Endothelial cell (in vitro differentiated cells): ENCODE data around the gene GATAD2A. TPM values are rescaled to one million over a fixed set of nuclear protein-coding genes. Genes with fewer than 3 reads are reported as not detected.
A peak's percentile ranks its signal among the peaks of the same experiment; 100 is the strongest.

ENCODE experiments used
- DNase-seq: peaks from one replicate; pipeline ENCODE4 v3.0.0; 2021; ENCODE audit warnings: low spot score
- H3K27ac Mint-ChIP-seq: one replicate; pipeline ENCODE4 v1.8.0; 2021; ENCODE audit warnings: mixed read lengths, inconsistent platforms; ENCODE audit not compliant: unreplicated experiment
- H3K27me3 Mint-ChIP-seq: one replicate; pipeline ENCODE4 v1.8.0; 2021; ENCODE audit warnings: mild to moderate bottlenecking, moderate library complexity, mixed read lengths, inconsistent platforms; ENCODE audit not compliant: unreplicated experiment
- H3K36me3 Mint-ChIP-seq: one replicate; pipeline ENCODE4 v1.8.0; 2021; ENCODE audit warnings: mild to moderate bottlenecking, low read depth, mixed read lengths, inconsistent platforms; ENCODE audit not compliant: unreplicated experiment
- H3K4me1 Mint-ChIP-seq: one replicate; pipeline ENCODE4 v1.8.0; 2021; ENCODE audit warnings: mild to moderate bottlenecking, mixed read lengths, inconsistent platforms; ENCODE audit not compliant: unreplicated experiment
- H3K4me3 Mint-ChIP-seq: one replicate; pipeline ENCODE4 v1.8.0; 2021; ENCODE audit warnings: mild to moderate bottlenecking, mixed read lengths, inconsistent platforms; ENCODE audit not compliant: unreplicated experiment
- H3K9me3 Mint-ChIP-seq: one replicate; pipeline ENCODE4 v1.8.0; 2021; ENCODE audit warnings: mixed read lengths, inconsistent platforms; ENCODE audit not compliant: unreplicated experiment
- total RNA-seq: library from RNA; stranded (reverse); fragmentation: NEBNext Ultra II Directional; extraction: Animal tissue kit (Norgen Biotek cat#: 25700); gene quantifications from one replicate; pipeline ENCODE4 v1.2.1, GENCODE V29; 2021; ENCODE audit not compliant: unreplicated experiment
- TF ChIP-seq, protein P1 (sequence below): fragments of 200-600 bp; sonication (generic); IDR thresholded peaks from one replicate; pipeline ENCODE4 v1.5.0; 2021; ENCODE audit warnings: antibody characterized with exemption; ENCODE audit not compliant: unreplicated experiment

Gene GATAD2A
- total RNA-seq, 1 donor from 2014 or later: 150 TPM

DNA sequence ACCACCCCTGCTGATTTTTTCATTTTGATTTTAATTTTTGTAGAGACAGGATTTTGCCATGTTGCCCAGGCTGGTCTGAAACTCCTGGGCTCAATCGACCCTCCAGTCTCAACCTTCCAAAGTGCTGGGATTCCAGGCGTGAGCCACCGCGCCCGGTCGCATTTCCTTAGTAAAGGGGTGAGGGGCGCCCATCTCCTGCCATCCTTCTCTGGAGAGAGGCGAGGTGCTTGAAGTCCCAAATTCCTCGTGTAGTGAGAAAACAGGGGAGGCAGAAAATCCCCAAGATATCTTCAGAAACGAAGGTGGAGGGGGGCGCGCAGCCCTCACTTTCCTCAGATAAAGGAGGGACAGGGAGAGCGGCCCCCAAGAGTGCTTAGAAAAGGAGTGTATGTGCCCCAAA is 21.0 kb upstream of the GATAD2A start:
- H3K27me3 Mint-ChIP-seq: peaks cover 5% of the 10 kb centered on the region
- no peak for DNase-seq
- no peaks in the 10 kb centered on the region for H3K36me3 Mint-ChIP-seq
- peaks cover 30% of the 10 kb centered on the region for H3K4me1 Mint-ChIP-seq
- H3K9me3 Mint-ChIP-seq: no peaks in the 10 kb centered on the region
- H3K4me3 Mint-ChIP-seq: no peak overlapping the region
- no peak overlapping the region for H3K27ac Mint-ChIP-seq
- TF ChIP-seq, protein P1, sequence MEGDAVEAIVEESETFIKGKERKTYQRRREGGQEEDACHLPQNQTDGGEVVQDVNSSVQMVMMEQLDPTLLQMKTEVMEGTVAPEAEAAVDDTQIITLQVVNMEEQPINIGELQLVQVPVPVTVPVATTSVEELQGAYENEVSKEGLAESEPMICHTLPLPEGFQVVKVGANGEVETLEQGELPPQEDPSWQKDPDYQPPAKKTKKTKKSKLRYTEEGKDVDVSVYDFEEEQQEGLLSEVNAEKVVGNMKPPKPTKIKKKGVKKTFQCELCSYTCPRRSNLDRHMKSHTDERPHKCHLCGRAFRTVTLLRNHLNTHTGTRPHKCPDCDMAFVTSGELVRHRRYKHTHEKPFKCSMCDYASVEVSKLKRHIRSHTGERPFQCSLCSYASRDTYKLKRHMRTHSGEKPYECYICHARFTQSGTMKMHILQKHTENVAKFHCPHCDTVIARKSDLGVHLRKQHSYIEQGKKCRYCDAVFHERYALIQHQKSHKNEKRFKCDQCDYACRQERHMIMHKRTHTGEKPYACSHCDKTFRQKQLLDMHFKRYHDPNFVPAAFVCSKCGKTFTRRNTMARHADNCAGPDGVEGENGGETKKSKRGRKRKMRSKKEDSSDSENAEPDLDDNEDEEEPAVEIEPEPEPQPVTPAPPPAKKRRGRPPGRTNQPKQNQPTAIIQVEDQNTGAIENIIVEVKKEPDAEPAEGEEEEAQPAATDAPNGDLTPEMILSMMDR: no peak

DNA sequence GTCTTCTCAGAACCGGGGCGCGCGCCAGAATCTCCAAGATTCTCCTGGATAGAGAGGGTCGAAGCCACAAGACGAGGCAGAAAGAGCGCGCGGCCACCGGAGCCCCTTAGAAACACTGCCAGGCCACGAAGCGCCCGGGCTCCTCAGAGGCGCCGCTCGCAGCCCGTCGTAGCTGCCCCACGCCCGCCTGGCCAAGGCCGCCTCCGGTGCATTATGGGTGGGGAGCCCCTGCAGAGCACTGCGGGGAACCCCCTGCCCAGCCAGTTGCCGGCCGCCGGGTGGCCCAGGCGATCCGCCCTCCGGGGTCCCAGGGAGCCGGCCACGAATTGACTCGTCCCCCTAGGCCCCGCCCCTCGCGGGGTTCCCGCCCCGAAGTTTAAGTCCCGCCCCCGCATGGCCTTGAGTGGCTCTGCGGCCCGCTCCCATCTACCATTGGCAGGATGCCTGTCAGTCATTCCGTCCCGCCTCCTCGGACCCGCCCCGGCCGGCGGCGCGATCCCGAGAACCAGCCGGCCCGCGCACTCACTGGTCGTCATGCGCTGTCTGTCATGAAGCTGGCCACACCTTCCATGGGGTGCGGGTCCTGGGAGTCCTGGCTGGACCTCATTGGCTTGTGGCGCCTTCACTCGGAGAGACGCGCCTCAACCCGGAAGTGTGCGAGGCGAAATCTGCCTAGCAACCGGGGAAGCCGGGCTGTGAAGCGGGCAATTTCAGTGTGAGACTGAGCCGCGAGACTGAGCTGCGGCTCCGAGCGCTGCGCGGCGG is 20.2 kb upstream of the GATAD2A start:
- peak overlapping the region; percentile 82 for H3K4me3 Mint-ChIP-seq
- H3K27ac Mint-ChIP-seq: peak overlapping the region; percentile 86
- TF ChIP-seq, protein P1: peak; percentile 12
- peaks cover 36% of the 10 kb centered on the region for H3K4me1 Mint-ChIP-seq
- H3K36me3 Mint-ChIP-seq: no peaks in the 10 kb centered on the region
- peak; percentile 100 for DNase-seq
- no peaks in the 10 kb centered on the region for H3K9me3 Mint-ChIP-seq
- H3K27me3 Mint-ChIP-seq: peaks cover 5% of the 10 kb centered on the region

DNA sequence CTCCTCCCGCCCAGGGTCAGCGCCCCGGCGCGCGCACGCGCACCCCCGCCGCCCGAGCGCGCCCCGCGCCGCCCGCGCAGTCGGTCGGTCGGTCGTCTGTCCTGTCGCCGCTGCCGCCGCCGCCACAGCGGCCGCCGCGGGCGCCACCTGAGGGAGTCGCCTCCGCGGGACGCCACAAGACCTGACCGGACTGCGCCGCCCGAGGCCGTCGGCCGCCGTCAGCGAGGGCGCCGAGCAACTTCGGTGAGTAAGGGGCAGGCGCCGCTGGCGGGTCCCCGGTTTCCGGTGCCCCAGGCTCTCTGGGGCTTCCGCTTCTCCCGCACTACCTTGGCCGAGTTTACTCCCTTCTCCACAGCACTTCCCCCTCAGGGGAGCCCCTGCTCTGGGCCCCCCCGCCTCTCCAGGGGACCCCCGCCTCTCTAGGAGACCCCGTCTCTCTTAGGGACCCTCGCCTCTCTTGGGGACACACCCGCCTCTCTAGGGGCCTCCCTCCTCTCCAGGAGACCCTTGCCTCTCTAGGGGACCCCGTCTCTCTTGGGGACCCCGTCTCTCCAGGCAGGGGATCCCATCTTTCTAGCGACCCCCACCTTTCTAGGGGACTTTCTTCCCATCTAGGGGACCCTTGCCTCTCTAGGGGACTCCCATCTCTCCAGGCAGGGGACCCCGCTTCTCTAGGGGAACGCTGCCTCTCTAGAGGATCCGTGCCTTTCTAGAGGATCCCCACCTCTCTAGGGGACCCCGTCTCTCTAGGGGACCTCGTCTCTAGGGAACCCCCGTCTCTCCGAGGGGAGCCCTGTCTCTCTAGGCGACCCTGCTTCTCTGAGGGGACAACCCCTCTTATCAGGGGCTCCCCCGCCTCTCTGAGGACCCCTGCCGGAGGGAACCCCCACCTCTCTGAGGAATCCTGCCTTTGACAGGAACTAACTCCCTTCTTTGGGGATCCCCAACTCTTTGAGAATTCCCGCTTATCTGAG is 19.3 kb upstream of the GATAD2A start:
- DNase-seq: peak; percentile 70
- Mint-ChIP-seq H3K4me3 (peak overlapping the region; percentile 94), H3K27me3 (peaks cover 5% of the 10 kb centered on the region), H3K4me1 (peaks cover 44% of the 10 kb centered on the region), H3K27ac (peak overlapping the region; percentile 93), H3K9me3 (no peaks in the 10 kb centered on the region), H3K36me3 (no peaks in the 10 kb centered on the region)
- TF ChIP-seq, protein P1: no peak

DNA sequence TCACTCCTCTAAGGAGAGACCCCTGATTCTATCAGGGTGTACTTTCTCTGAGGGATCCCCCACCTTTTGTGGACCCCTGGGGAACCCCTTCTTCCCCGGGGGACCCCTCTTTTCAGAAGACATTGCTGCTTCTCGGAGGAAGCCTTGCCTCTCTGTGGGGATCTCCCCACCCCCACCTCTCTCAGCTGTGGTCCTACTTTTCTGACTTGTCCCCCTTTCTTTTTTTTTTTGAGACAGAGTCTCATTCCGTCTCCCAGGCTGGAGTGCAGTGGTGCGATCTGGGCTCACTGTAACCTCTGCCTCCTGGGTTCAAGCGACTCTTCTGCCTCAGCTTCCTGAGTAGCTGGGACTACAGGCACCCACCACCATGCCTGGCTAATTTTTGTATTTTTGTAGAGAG is 18.4 kb upstream of the GATAD2A start:
- Mint-ChIP-seq H3K4me3 (peak overlapping the region; percentile 94), H3K9me3 (no peaks in the 10 kb centered on the region), H3K27ac (peak overlapping the region; percentile 93), H3K4me1 (peaks cover 50% of the 10 kb centered on the region), H3K36me3 (no peaks in the 10 kb centered on the region), H3K27me3 (peaks cover 5% of the 10 kb centered on the region)
- DNase-seq: no peak
- TF ChIP-seq, protein P1: no peak
